HG02938 (cell line): ENCODE results near the gene RNF34.

Source experiments
- ATAC-seq: cut with Tn5 transposase; IDR thresholded peaks from one replicate; pipeline ENCODE4 v1.9.1; 2021; ENCODE audit warnings: mild to moderate bottlenecking, moderate library complexity; ENCODE audit not compliant: unreplicated experiment

Gene RNF34

DNA sequence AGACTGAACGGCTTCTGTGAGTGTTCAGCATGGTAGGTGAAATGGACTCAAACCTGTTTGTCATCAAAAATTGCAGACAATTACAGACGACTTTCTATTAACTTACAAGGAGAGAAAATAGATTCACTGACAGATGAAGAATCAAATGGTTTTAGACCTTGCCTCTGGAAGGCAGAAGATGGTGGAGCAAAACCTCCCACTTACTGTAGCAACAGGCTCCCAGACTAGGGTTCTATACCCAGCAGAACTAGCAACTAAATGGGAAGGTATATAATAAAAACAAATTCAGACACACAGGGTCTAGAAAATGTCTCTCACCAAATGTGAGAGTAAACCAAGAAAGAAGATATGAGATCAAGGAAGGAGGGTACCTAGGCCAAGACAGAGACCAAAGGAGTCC, 36.8 kb downstream of the RNF34 start:
- no peak for ATAC-seq

DNA sequence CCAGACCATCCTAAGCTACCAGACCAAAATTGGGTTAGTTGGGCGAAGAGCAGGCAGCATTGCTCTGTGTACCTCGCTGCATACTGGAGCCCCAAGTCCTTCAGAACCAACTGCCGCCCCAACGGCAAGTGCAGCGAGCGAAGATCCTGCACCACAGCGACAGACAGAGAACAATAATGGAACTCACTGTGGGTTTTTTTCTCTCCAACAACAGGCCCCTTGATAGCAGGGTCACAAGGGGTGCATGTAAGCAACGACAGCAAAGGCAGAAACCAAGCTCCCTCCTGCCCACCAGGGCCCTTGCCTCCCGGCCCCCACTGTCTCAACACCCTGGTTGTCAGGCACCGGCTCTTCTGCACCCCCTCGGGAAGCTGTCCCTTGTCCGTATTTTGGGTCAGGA, 39.0 kb downstream of the RNF34 start:
- ATAC-seq = no peak

DNA sequence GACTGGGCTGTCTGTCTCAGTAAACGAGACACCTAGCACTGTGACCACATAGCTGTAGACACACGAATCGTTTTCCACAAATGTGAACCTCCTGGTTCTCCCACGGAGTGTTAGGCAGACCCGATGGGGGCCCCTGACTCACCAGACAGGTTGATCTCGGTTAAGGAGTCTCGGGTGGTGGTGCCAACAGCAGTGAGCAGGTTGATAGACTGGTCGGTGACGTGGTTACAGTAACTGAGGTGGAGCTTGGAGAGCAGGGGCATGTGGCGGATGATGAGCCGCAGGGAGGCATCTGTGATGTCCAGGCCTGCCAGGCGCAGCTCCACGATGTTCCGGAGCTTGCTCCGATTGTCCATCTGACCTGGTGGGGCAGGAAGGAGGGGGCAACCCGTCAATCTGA, 39.8 kb downstream of the RNF34 start:
- no peak for ATAC-seq

DNA sequence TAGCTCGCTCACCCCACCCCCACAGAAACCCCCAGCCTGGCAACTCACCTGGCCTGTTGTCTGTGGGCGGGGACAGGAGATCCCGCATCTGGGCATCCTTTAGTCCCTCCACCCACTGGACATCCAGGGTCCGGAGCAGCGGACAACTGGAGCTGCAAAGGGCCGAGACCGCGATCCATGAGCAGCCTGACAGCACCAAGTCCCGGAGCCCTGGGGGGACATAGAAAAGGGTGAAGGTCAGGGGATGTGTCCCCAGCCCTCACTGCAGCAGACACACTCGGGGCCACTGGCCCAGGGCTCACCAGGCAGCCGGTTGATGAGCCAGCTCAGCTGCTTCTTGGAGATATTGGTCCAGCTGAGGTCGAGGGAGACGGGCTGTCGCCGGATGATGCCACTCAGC, 40.9 kb downstream of the RNF34 start:
- ATAC-seq = no peak

DNA sequence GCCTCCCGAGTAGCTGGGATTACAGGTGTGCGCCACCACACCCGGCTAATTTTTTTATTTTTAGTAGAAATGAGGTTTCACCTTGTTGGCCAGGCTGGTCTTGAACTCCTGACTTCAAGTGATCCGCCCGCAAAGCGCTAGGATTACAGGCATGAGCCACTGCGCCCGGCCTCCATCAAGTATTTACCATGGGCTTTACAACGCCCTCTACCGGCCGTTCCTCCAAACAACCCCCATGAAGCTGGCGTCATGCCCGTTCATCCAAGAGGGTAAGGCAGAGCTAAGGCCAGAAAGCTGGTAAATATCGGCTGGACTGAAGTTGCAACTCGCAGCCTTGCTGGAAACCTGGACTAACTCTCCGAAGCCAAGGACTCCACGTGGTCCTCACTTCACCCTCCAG, 41.6 kb downstream of the RNF34 start:
- no peak for ATAC-seq

DNA sequence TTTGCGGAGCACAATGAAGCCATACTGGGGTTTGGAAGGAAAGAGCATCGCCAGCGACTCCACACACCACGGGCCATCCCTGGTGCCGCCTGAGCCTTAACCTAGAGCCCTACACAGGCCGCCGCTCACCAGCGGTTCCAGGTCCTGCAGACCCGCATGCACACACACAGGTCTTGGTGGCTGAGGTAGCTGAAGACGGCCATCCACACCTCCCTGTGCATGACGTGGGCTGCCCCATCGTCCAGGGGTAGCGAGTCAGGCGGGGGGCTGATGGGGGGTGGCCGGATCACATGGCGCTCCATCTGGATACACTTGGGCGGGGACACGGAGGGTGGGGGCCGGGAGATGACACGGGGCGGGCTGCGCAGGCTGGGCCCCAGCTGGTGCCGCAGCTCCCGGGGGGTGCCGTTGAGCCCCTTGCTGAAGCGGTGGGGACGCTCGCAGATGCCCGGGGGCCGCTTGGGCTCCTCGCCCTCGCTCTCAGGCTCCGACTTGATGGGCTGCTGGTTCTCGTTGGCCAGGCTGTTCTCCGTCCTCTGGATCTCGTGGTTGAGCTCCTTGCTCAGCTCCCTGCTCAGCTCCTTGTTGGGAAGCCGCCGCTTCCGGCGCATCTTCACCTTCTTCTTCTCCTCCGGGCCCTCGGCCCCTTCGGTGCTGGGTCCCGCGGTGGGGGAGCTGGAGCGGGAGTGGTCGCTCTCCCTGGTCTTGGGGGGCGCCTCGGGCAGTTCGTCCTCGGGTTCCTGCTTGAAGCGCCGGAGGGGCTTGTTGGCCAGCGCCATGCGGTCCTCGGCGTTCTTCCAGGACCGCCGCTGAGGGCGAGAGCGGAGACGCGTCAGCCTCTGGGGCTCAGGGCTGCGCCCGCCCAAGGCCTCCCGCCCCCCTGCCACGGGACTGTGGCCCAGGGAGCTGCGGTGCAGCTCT, 42.4 kb downstream of the RNF34 start:
- no peak for ATAC-seq

DNA sequence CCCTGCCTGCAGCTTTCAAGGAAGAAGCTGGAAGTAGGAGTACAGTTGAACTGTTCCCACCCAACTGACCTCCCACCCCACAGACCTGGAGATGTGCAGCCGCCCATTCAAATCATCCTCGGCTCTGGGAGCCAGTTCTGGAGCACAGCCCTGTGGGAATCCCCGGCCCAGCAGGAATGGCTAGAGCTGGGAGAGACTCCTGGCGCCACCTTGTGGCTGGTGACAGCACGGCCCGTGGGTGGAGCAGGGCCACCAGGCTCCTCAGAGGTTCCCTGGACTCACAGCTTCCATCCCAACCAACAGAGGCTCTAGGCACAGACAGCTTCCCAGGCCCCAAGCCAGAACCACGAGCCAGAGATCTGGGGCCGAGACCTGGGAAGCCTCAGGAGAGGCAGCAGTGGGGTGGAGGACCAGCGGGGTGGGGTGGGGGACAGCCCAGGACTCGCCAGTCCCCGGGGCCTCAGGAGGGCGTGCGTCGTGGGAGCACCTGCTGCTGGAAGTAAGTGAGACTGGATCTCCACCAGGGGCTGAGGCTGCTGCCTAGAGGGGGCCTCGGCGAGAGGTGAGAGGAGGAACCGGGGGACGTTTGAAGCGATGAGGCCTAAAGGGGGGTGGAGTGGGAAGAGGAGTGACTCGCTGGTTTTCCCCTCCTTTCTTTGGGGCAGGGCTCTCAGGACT, 43.4 kb downstream of the RNF34 start:
- ATAC-seq = no peak

DNA sequence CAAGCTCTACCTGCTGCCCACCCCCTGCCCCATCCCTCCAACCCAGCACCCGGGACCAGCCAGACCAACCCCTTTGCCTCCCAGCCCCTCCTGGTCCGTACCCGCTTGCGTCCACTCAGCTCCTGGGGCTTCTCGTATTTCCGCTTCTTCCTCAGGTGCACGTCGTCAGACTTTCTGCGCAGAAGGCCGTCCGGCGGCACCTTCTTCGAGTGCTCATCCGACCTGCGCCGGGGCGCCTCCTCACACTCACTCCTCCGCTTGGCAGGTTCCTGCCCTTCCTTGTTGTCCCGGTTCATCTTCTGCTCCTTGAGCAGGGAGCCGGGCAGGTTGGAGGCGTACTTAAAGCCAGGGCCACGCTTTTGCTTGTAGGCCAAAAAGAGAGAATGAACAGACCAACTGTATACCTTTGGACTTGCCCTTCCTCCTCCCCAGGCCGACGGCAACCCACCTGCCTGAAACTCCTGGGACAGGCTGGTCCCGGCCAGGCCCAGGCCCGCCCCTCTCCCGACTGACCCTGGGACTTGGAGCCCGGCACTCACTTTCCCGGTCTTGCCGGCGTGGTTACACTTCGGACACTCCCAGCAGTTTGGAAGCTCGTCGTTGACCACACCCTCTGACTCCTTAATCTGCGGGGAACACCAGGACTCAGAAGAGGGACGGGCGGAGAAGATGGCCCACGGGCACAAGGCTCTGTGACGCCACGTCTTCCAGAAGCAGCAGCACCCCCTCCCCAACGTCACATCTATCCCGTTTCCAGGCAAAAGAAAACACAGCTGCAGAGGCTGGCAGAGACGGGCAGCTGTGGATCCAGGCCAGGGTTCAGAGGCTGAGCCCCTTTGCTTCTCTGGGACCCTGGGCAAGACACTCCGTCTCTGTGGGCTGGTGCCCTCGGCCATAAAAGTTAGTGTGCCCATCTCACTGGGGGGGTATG, 44.3 kb downstream of the RNF34 start:
- no peak for ATAC-seq

DNA sequence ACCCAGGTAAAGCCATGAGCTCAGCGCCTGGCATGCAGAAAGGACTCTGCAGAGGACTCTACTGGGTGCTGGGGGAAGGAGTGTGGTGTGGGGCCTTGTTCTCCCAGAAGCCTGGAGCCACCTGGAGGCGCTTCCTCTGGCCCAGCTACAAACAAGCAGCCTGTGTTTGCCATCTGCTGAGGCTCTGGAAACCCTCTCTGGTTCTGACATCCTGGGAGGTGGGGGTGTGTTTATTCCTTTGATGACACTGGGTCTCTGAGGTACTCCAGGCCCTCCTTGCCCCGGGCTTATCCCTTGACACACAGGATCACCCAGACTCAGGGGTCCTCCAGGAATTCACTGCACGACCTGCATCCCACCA, 44.9 kb downstream of the RNF34 start:
- no peak for ATAC-seq

DNA sequence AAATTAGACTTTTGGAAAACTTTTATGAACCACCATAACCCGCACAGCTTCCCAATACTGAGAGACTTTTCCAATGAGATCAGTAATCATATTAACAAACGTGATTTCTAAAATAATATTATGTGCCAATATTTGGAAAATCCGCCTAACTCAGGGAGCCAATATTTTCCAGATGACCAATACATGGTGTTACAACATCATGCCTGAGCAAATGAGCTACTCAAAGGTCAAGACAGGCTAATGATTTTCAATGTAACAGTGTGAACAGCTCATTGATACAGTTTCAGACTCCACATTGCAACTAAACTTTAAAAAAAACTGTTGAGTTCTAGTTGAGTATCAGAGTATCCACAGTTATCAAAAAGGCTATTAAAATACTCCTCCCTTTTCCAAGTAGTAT, 46.8 kb downstream of the RNF34 start:
- ATAC-seq = no peak

DNA sequence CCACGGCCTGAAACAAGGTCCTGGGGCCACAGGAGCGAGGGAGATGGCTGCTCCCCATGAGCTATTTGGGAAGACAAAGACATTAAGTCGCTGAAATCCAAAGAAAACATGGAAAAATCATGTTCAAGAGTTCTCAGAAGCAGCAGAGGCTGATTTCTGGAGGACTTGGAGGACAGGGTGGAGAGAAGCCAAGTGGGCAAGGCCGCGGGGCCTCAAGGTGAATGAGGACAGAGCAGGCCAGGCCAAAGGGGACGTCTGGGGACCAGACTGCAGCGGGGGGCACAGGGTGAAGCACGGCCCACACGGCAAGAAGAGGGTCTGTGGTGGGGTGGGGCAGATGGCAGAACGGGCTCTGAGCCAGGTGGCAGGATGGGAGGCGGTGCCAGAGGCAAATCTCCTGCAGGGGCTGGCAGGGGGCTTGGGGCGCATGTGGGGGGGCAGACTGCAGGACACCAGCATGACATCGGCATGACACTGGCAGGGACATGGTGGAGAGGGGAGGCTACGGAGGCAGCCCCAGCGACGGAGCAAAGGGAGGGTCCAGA, 48.9 kb downstream of the RNF34 start:
- ATAC-seq = no peak

DNA sequence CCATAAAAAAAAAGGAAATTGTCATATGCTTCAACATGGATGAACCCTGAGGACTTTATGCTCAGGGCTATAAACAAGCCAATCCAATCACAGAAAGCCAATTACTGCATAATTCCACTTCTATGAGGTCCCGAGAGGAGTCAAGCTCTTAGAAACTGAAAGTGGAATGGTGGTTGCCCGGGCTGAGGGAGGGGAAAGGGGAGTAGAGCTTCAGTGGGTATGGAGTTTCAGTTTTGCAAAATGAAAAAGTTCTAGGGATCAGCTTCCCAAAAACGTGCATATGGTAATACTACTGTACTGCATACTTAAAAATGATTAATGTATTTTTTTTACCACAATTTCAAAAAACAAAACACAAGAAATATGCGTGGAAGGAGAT, 52.0 kb downstream of the RNF34 start:
- no peak for ATAC-seq

DNA sequence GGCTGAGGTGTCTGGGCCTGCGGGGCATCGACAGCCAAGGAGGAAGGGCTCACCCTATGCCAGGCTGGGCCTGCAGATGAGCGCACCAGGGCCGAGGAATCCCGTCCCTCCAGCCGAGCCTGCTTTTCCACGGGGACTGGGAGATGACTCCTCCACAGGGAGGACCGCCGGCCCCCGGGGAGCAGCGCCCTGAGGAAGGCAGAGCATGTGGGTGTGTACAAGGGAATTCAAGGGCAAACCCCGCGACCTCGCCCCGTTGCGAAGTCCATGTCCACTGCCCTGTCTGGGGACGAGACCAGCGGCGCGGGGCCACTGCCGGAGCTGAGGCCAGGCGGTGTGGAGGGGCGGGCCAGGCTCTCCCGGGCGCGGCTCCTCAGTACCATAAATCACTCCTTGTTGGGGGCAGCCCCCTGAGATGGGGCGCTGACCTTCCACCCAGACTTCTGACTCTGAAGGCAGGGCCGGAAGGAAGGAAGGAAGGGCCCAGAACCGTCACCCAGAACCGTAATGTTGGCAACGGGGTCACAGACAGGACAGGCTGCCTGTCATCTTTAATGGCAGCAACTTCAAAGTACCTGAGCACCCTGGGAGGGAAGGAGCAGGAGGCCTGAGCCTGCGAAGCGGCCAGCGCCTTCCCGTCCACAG, 52.5 kb downstream of the RNF34 start:
- ATAC-seq = no peak

DNA sequence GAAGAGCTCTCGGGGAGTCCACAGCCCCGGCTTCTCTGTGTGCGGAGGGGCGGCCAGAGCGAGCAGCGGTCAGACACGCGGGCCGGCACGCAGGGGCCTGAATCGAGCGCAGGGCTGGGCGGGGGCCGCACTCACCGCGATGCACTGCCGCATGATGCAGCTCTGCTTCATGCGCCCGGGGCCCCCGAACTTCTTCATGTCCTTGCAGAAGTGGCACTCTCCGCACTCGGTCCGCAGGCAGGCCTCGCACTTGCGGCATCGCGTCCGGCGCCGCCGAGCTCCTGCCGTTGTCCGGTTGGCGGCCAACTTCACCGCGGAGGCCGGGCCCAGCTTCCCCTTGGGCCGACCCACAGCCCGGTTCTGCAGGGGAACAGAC, 53.1 kb downstream of the RNF34 start:
- no peak for ATAC-seq

DNA sequence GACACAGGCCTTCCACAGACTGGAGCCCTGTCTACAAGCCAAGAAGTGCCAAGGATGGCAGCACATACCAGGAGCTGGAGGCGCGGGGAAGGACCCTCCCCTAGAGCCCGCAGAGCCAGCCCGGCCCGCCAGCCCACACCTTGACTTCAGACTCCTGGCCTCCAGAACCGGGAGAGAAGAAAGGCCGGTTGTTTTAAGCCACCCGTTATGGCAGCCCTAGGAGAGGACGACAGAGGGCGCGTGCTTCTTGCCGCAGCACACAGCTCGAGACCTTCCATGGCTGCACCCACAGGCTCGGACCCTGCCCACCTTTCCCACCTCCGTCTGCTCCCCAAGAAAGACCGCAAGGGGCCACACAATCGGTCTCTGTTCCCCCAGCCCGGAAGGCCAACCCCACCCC, 53.7 kb downstream of the RNF34 start:
- no peak for ATAC-seq

DNA sequence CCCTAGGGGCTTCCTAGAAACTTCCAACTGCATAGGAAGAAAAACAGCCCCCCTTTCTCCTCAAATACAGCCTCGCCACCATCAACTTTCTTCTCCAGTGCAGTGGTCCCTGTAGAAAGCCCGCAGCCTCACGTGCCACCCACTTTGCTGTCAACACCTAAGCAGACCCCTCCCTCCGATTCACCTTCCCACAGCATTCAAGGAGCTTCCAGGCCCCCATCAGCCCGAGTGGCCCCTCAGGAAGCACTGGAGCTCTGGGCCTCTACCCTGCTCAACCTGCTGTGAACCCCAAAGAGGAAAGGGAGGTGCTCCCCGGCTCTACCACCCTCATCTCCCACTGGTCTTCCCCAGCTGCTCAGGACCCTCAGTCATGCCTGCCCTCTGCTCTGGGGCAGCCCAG, 55.0 kb downstream of the RNF34 start:
- ATAC-seq = no peak

DNA sequence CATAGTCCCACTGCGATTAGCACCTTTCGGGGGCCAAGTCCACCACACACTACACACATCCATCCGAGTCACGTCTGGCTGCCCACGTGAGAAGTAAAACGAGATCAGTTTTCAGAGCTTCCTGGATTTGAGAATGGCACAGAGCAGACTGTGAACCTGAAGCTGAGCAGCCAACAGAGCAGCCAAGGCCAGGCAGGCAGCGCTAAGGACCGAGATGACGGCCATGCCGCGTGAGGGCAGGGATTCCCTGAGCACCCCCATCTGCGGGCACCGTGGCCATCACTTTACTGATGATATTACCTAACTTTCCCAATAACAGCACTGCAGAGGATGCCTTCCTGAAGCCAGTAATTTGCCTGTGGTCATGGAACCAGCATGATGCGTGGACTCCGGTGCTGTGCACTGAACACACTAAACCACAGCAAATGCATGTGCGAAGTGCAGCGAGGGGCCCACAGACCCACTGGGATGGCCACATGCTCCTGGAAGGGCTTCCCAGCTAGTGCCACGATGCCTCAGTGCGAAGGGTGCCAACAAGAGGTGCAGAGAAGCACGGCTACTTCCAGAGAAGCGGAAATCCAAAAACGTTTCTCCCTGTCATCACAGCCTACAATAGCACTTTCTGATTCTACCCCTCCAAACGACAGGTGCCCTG, 56.0 kb downstream of the RNF34 start:
- no peak for ATAC-seq

DNA sequence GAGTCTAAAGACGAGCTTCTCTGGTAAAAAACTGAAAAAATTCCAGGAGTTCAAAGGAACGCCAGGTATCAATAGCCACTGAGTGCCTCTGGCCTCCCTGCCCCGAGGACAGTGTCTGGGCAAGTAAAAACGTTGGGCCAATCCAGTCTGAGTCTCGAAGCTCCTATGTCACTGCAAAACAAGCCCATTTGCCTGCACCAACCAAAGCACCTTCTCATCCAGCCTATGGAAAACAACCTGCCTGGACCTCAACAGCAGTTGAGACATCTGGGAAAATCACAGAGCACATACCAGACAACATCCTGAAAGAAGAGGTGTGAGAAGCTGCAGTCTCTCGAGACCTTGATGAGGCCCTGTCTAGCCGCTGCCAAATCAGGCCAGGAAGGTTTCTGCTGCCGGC, 56.6 kb downstream of the RNF34 start:
- no peak for ATAC-seq

DNA sequence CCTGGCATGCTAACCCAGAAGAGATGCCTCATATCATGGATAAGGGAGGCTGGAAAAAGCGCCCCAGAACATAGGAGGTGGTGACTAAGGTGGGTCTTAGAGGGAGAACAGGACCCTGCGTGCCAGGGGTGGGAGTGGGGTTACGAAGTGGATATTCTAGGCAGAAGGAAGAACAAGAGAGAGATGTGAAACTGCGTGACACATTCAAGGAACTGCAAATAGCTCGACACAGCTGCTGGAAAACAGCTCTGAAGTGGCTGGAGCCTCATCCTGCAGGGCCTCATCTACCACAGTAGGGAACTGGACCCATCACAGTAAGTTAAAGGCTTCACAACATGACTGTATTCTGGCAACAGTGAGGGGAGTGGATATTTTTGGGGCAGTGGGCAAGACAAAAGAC, 61.1 kb downstream of the RNF34 start:
- ATAC-seq = no peak

DNA sequence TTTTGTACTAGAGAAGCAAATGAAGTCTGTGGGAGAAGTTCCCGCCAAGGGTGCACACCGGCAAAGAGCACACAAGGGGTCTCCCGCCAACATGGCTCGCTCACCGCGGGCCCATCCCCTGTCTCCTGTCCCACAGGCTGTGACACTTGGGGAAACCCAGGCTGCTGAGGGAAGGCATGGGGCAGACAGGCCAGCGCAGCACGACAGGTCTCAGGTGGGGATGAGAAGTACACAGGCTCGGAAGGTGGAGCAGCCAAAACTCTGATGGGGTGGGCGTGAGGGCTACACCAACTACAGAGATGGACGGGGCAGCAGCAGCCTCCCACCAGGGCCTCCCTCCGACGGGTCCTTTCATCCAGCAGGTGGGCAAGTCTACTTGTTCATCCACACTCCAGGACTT, 64.4 kb downstream of the RNF34 start:
- ATAC-seq = no peak
